Measurements from ENCODE around the gene PLIN1.
A peak's percentile ranks its signal among the peaks of the same experiment; 100 is the strongest.

PLIN1 gene

GRCh38 chr15:89654301-89654761 lies 24.8 kb downstream of the PLIN1 start:
- Histone ChIP-seq H3K4me1 (ENCODE audit: control extremely low read depth in 1 of 4, control insufficient read depth in 4 of 4, insufficient read depth in 4 of 4, low read length in 3 of 4) (peaks cover 4 to 22% (median 17%) of the 10 kb centered on the region in 4 experiments), H3K9me3 (ENCODE audit: control extremely low read depth in 1 of 5, control insufficient read depth in 4 of 5, insufficient read depth in 2 of 5, low read depth in 1 of 5, low read length in 4 of 5) (no peaks in the 10 kb centered on the region), H3K36me3 (ENCODE audit: control insufficient read depth in 4 of 4, insufficient read depth in 4 of 4, low read length in 3 of 4) (peaks cover 0 to 10% (median 4%) of the 10 kb centered on the region in 4 experiments), H3K27me3 (replicated peaks in 2 of 5; ENCODE audit: control insufficient read depth in 4 of 5, insufficient read depth in 5 of 5, low read length in 4 of 5) (peaks cover 0 to 4% (median 0%) of the 10 kb centered on the region in 5 experiments), H3K27ac (ENCODE audit: insufficient read depth in 1 of 2, low read depth in 1 of 2, low read length in 2 of 2, poor library complexity in 1 of 2, severe bottlenecking in 2 of 2) (peak overlapping the region in 1 of 2 experiments; percentile 25), H3K4me3 (ENCODE audit: control insufficient read depth in 1 of 7, extremely low read depth in 1 of 7, insufficient read depth in 4 of 7, low read depth in 2 of 7, low read length in 6 of 7) (peak overlapping the region in 6 of 7 experiments; percentile 71 to 91 (median 82))
- POLR2A ChIA-PET, result interaction anchor here (0.6 to 0.8 kb wide), 2 partner anchors 11 to 747 kb away, joined by 3 read pairs; no protein-coding TSS in a partner anchor
- WGBS (ENCODE audit: insufficient coverage), result 33% methylated on average over 9 of the region's 14 CpGs
- CTCF ChIA-PET, result interaction anchor here (1.1 kb wide), 1 partner anchor 10 kb away, joined by 3 read pairs; no protein-coding TSS in a partner anchor
- no peak for DNase-seq

DNA sequence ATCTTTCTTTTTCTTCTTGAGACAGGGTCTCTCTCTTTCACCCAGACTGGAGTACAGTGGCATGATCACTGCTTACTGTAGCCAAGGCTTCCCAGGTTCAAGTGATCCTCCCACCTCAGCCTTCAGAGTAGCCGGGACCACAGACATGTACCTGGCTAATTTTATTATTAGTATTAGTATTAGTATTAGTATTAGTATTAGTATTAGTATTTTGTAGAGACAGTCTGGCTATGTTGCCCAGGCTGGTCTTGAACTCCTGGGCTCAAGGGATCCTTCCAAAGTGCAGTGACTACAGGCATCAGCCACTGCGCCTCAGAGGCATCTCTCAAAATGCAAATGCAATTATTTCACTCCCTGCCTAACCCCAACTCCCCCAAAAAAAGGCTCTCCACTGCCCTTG lies 25.6 kb downstream of the PLIN1 start:
- ChIA-PET POLR2A (no interaction called here), CTCF (no interaction called here)
- Histone ChIP-seq H3K9me3 (ENCODE audit: control extremely low read depth in 1 of 5, control insufficient read depth in 4 of 5, insufficient read depth in 2 of 5, low read depth in 1 of 5, low read length in 4 of 5) (no peaks in the 10 kb centered on the region), H3K4me1 (ENCODE audit: control extremely low read depth in 1 of 4, control insufficient read depth in 4 of 4, insufficient read depth in 4 of 4, low read length in 3 of 4) (peaks cover 4 to 22% (median 17%) of the 10 kb centered on the region in 4 experiments), H3K27me3 (replicated peaks in 2 of 5; ENCODE audit: control insufficient read depth in 4 of 5, insufficient read depth in 5 of 5, low read length in 4 of 5) (peaks cover 0 to 4% (median 0%) of the 10 kb centered on the region in 5 experiments), H3K27ac (ENCODE audit: insufficient read depth in 1 of 2, low read depth in 1 of 2, low read length in 2 of 2, poor library complexity in 1 of 2, severe bottlenecking in 2 of 2) (no peak overlapping the region), H3K4me3 (ENCODE audit: control insufficient read depth in 1 of 7, extremely low read depth in 1 of 7, insufficient read depth in 4 of 7, low read depth in 2 of 7, low read length in 6 of 7) (no peak overlapping the region), H3K36me3 (ENCODE audit: control insufficient read depth in 4 of 4, insufficient read depth in 4 of 4, low read length in 3 of 4) (peaks cover 0 to 17% (median 4%) of the 10 kb centered on the region in 4 experiments)
- no peak for DNase-seq
- WGBS (ENCODE audit: insufficient coverage), result no CpG with 5 or more reads among the region's 2 CpGs

DNA sequence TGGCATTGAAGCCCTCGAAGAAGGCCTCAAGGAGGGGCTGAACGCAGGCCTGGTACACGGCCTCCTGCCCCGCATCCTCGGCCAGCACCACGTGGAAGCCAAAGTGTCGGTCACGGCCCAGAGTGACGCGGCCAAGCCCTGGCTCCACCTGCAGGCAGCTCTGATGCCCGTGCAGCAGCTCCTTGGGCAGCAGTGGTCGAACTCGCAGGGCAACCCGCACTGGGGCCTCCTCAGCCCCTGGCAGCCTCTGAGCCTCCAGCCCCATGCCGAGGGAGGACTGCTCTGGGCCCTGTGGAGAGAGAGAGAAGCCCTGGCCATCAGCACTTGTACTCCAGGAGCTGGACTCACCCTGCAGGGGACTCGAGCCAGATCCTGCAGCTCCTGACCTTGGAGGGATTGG lies 26.5 kb downstream of the PLIN1 start:
- POLR2A ChIA-PET, result no interaction called here
- 98% methylated on average over 12 of the region's 16 CpGs for WGBS (ENCODE audit: insufficient coverage)

GRCh38 chr15:89652131-89652530 lies 27.0 kb downstream of the PLIN1 start:
- no peak for DNase-seq
- peaks cover 0 to 4% (median 0%) of the 10 kb centered on the region in 5 experiments for H3K27me3 ChIP-seq (replicated peaks in 2 of 5; ENCODE audit: control insufficient read depth in 4 of 5, insufficient read depth in 5 of 5, low read length in 4 of 5)
- H3K4me1 ChIP-seq (ENCODE audit: control extremely low read depth in 1 of 4, control insufficient read depth in 4 of 4, insufficient read depth in 4 of 4, low read length in 3 of 4), result peaks cover 4 to 24% (median 17%) of the 10 kb centered on the region in 4 experiments
- no peaks in the 10 kb centered on the region for H3K9me3 ChIP-seq (ENCODE audit: control extremely low read depth in 1 of 5, control insufficient read depth in 4 of 5, insufficient read depth in 2 of 5, low read depth in 1 of 5, low read length in 4 of 5)
- WGBS (ENCODE audit: insufficient coverage), result 95% methylated on average over 5 of the region's 7 CpGs
- H3K27ac ChIP-seq (ENCODE audit: insufficient read depth in 1 of 2, low read depth in 1 of 2, low read length in 2 of 2, poor library complexity in 1 of 2, severe bottlenecking in 2 of 2), result no peak overlapping the region
- ChIA-PET POLR2A (no interaction called here), CTCF (no interaction called here)
- no peak overlapping the region for H3K4me3 ChIP-seq (ENCODE audit: control insufficient read depth in 1 of 7, extremely low read depth in 1 of 7, insufficient read depth in 4 of 7, low read depth in 2 of 7, low read length in 6 of 7)
- H3K36me3 ChIP-seq (ENCODE audit: control insufficient read depth in 4 of 4, insufficient read depth in 4 of 4, low read length in 3 of 4), result peaks cover 0 to 24% (median 6%) of the 10 kb centered on the region in 4 experiments

More for the DNA sequence above, 26.5 kb downstream of the PLIN1 start:
- Histone ChIP-seq H3K9me3 (ENCODE audit: control extremely low read depth in 1 of 5, control insufficient read depth in 4 of 5, insufficient read depth in 2 of 5, low read depth in 1 of 5, low read length in 4 of 5) (no peaks in the 10 kb centered on the region), H3K36me3 (ENCODE audit: control insufficient read depth in 4 of 4, insufficient read depth in 4 of 4, low read length in 3 of 4) (peaks cover 0 to 24% (median 5%) of the 10 kb centered on the region in 4 experiments), H3K4me3 (ENCODE audit: control insufficient read depth in 1 of 7, extremely low read depth in 1 of 7, insufficient read depth in 4 of 7, low read depth in 2 of 7, low read length in 6 of 7) (no peak overlapping the region), H3K4me1 (ENCODE audit: control extremely low read depth in 1 of 4, control insufficient read depth in 4 of 4, insufficient read depth in 4 of 4, low read length in 3 of 4) (peaks cover 4 to 22% (median 17%) of the 10 kb centered on the region in 4 experiments), H3K27ac (ENCODE audit: insufficient read depth in 1 of 2, low read depth in 1 of 2, low read length in 2 of 2, poor library complexity in 1 of 2, severe bottlenecking in 2 of 2) (no peak overlapping the region), H3K27me3 (replicated peaks in 2 of 5; ENCODE audit: control insufficient read depth in 4 of 5, insufficient read depth in 5 of 5, low read length in 4 of 5) (peaks cover 0 to 4% (median 0%) of the 10 kb centered on the region in 5 experiments)
- DNase-seq, result no peak
- CTCF ChIA-PET, result no interaction called here

DNA sequence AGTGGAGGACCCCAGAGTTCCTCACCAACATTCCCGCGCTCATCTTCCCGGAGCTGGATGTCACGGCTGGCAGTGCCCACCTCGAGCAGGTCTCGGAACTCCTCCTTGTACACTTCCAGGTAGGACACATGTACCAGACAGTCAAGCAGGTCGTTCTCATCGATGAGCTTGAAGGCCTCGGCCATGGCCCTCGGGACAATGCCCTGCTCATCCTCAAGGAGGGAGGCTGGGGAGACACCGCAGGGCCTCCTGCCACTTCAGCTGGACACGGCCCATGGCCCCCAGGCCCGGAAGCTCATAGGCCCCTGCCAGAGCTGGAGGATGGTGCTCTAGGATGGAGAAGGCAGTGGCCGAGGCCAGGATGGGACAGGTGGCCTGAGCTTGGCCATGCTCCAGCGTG lies 29.5 kb downstream of the PLIN1 start:
- ChIA-PET CTCF (interaction anchor here (1.3 kb wide), 1 partner anchor 23 kb away, joined by 3 read pairs; no protein-coding TSS in a partner anchor), POLR2A (no interaction called here)
- Histone ChIP-seq H3K4me3 (ENCODE audit: control insufficient read depth in 1 of 7, extremely low read depth in 1 of 7, insufficient read depth in 4 of 7, low read depth in 2 of 7, low read length in 6 of 7) (no peak overlapping the region), H3K4me1 (ENCODE audit: control extremely low read depth in 1 of 4, control insufficient read depth in 4 of 4, insufficient read depth in 4 of 4, low read length in 3 of 4) (peaks cover 4 to 8% (median 6%) of the 10 kb centered on the region in 4 experiments), H3K27me3 (replicated peaks in 2 of 5; ENCODE audit: control insufficient read depth in 4 of 5, insufficient read depth in 5 of 5, low read length in 4 of 5) (peaks cover 0 to 4% (median 0%) of the 10 kb centered on the region in 5 experiments), H3K9me3 (ENCODE audit: control extremely low read depth in 1 of 5, control insufficient read depth in 4 of 5, insufficient read depth in 2 of 5, low read depth in 1 of 5, low read length in 4 of 5) (no peaks in the 10 kb centered on the region), H3K36me3 (ENCODE audit: control insufficient read depth in 4 of 4, insufficient read depth in 4 of 4, low read length in 3 of 4) (peaks cover 0 to 37% (median 10%) of the 10 kb centered on the region in 4 experiments), H3K27ac (ENCODE audit: insufficient read depth in 1 of 2, low read depth in 1 of 2, low read length in 2 of 2, poor library complexity in 1 of 2, severe bottlenecking in 2 of 2) (no peak overlapping the region)
- WGBS (ENCODE audit: insufficient coverage), result 95% methylated on average over 15 of the region's 15 CpGs
- DNase-seq, result no peak

- Histone ChIP-seq H3K27ac (ENCODE audit: insufficient read depth in 1 of 2, low read depth in 1 of 2, low read length in 2 of 2, poor library complexity in 1 of 2, severe bottlenecking in 2 of 2) (no peak overlapping the region), H3K4me3 (ENCODE audit: control insufficient read depth in 1 of 7, extremely low read depth in 1 of 7, insufficient read depth in 4 of 7, low read depth in 2 of 7, low read length in 6 of 7) (no peak overlapping the region), H3K4me1 (ENCODE audit: control extremely low read depth in 1 of 4, control insufficient read depth in 4 of 4, insufficient read depth in 4 of 4, low read length in 3 of 4) (peaks cover 0 to 2% (median under 1%) of the 10 kb centered on the region in 4 experiments), H3K9me3 (ENCODE audit: control extremely low read depth in 1 of 5, control insufficient read depth in 4 of 5, insufficient read depth in 2 of 5, low read depth in 1 of 5, low read length in 4 of 5) (no peaks in the 10 kb centered on the region), H3K27me3 (replicated peaks in 2 of 5; ENCODE audit: control insufficient read depth in 4 of 5, insufficient read depth in 5 of 5, low read length in 4 of 5) (no peaks in the 10 kb centered on the region), H3K36me3 (ENCODE audit: control insufficient read depth in 4 of 4, insufficient read depth in 4 of 4, low read length in 3 of 4) (peaks cover 0 to 37% (median 13%) of the 10 kb centered on the region in 4 experiments)
- POLR2A ChIA-PET, result no interaction called here
- CTCF ChIA-PET, result interaction anchor here (1.3 to 2.3 kb wide), 2 partner anchors 9 to 24 kb away, joined by 3 to 10 read pairs; no protein-coding TSS in a partner anchor
- no peak for DNase-seq
- WGBS (ENCODE audit: insufficient coverage), result 97% methylated on average over 34 of the region's 37 CpGs
Observed at GRCh38 chr15:89649013-89649625, 30.0 kb downstream of the PLIN1 start.
